Mesenchymal stem cell (in vitro differentiated cells and primary cell): ENCODE results near the gene OR7C2.

ENCODE experiments used
- DNase-seq: peaks from one replicate; pipeline ENCODE4 v3.0.0-alpha.2; 2013
- H2AFZ ChIP-seq: one replicate; pipeline ENCODE4 v1.6.1; 2013; ENCODE audit warnings: low read depth, mild to moderate bottlenecking, control low read depth, inconsistent platforms, low read length, moderate library complexity
- H2AK5ac ChIP-seq: 2 replicates; pipeline ENCODE4 v1.6.1; 2013; ENCODE audit warnings: low read length, moderate library complexity, mild to moderate bottlenecking, inconsistent platforms; ENCODE audit not compliant: severe bottlenecking
- H2BK120ac ChIP-seq: one replicate; pipeline ENCODE4 v1.6.1; 2013; ENCODE audit warnings: low read depth, mild to moderate bottlenecking, inconsistent platforms, low read length, moderate library complexity
- H2BK12ac ChIP-seq, 2 experiments: one replicate each; pipeline ENCODE4 v1.6.1; 2013; ENCODE audit warnings: inconsistent platforms in 2 of 2, low read length in 2 of 2, mild to moderate bottlenecking in 2 of 2, moderate library complexity in 2 of 2, control low read depth in 1 of 2
- H2BK15ac ChIP-seq: one replicate; pipeline ENCODE4 v1.6.1; 2013; ENCODE audit warnings: mild to moderate bottlenecking, low read depth, inconsistent platforms; ENCODE audit not compliant: poor library complexity, severe bottlenecking
- H2BK5ac ChIP-seq: 2 replicates; pipeline ENCODE4 v1.6.1; 2013; ENCODE audit warnings: low read depth, mild to moderate bottlenecking, low read length, control low read depth, inconsistent platforms; ENCODE audit not compliant: poor library complexity, severe bottlenecking
- H3K14ac ChIP-seq, 2 experiments: one replicate each; pipeline ENCODE4 v1.6.1; 2013; ENCODE audit warnings: inconsistent platforms in 2 of 2, low read length in 2 of 2, control low read depth in 1 of 2, mild to moderate bottlenecking in 1 of 2, moderate library complexity in 1 of 2
- H3K18ac ChIP-seq, 2 experiments: one replicate each; pipeline ENCODE4 v1.6.1; 2013; ENCODE audit warnings: inconsistent platforms in 2 of 2, low read length in 2 of 2, control low read depth in 1 of 2, low read depth in 1 of 2, mild to moderate bottlenecking in 1 of 2
- H3K23ac ChIP-seq, 2 experiments: one replicate each; pipeline ENCODE4 v1.6.1; 2013; ENCODE audit warnings: inconsistent platforms in 2 of 2, low read length in 2 of 2, mild to moderate bottlenecking in 2 of 2, moderate library complexity in 2 of 2, control low read depth in 1 of 2
- H3K27ac ChIP-seq: 2 replicates; pipeline ENCODE4 v1.5.1; 2013; ENCODE audit warnings: mild to moderate bottlenecking, moderate library complexity, low read length, control low read depth, inconsistent platforms; ENCODE audit not compliant: poor library complexity, severe bottlenecking
- H3K27me3 ChIP-seq, 2 experiments: 2 replicates each; pipeline versions ENCODE4 v1.6.1 to v1.7.0; 2013; ENCODE audit warnings: low read length in 2 of 2, mild to moderate bottlenecking in 2 of 2, moderate library complexity in 2 of 2, control low read depth in 1 of 2, inconsistent platforms in 1 of 2; ENCODE audit not compliant: control insufficient read depth in 1 of 2, insufficient read depth in 1 of 2
- H3K36me3 ChIP-seq, 2 experiments: 2 replicates each; pipeline versions ENCODE4 v1.6.1 to v1.7.0; 2013; ENCODE audit warnings: low read length in 2 of 2, control low read depth in 1 of 2, inconsistent platforms in 1 of 2, low read depth in 1 of 2, mild to moderate bottlenecking in 1 of 2; ENCODE audit not compliant: insufficient read depth in 2 of 2, control insufficient read depth in 1 of 2
- H3K4ac ChIP-seq, 2 experiments: one replicate each; pipeline ENCODE4 v1.6.1; 2013; ENCODE audit warnings: inconsistent platforms in 2 of 2, low read length in 2 of 2, mild to moderate bottlenecking in 2 of 2, moderate library complexity in 2 of 2, control low read depth in 1 of 2, low read depth in 1 of 2
- H3K4me1 ChIP-seq: 2 replicates; pipeline ENCODE4 v1.6.1; 2013; ENCODE audit warnings: low read depth, low read length, control low read depth; ENCODE audit not compliant: control insufficient read depth, insufficient read depth
- H3K4me2 ChIP-seq: 2 replicates; pipeline ENCODE4 v1.6.1; 2013; ENCODE audit warnings: low read length, mild to moderate bottlenecking, inconsistent platforms; ENCODE audit not compliant: poor library complexity, severe bottlenecking
- H3K4me3 ChIP-seq, 2 experiments: 2 replicates each; pipeline versions ENCODE4 v1.5.1 to v1.7.0; 2013; ENCODE audit warnings: low read length in 2 of 2, mild to moderate bottlenecking in 2 of 2, control low read depth in 1 of 2, low read depth in 1 of 2; ENCODE audit not compliant: insufficient read depth in 1 of 2
- H3K79me1 ChIP-seq: replicated peaks from 2 replicates; pipeline ENCODE4 v1.6.1; 2013; ENCODE audit warnings: mild to moderate bottlenecking, control low read depth, low read length, inconsistent platforms; ENCODE audit not compliant: poor library complexity, severe bottlenecking
- H3K9ac ChIP-seq: 2 replicates; pipeline ENCODE4 v1.7.0; 2013; ENCODE audit warnings: mild to moderate bottlenecking, low read length, moderate library complexity
- H3K9me3 ChIP-seq: 2 replicates; pipeline ENCODE4 v1.7.0; 2013; ENCODE audit warnings: mild to moderate bottlenecking, low read length; ENCODE audit not compliant: control insufficient read depth
- H4K8ac ChIP-seq: one replicate; pipeline ENCODE4 v1.6.1; 2013; ENCODE audit warnings: inconsistent platforms, mild to moderate bottlenecking, low read length, moderate library complexity
- H4K91ac ChIP-seq: one replicate; pipeline ENCODE4 v1.6.1; 2013; ENCODE audit warnings: mild to moderate bottlenecking, low read length, inconsistent platforms
- WGBS: methylation state at CpG from one replicate; pipeline ENCODE4 v1.1.7; 2013; ENCODE audit warnings: mixed read lengths; 5-methylcytosine and 5-hydroxymethylcytosine counted together

Gene OR7C2

GRCh38 chr19:14985133-14985532 is 43.8 kb downstream of the OR7C2 start:
- Histone ChIP-seq H3K27me3 (peaks cover 13 to 24% of the 10 kb centered on the region in 2 experiments), H2BK12ac (no peak overlapping the region), H3K4me1 (no peaks in the 10 kb centered on the region), H3K23ac (no peak overlapping the region), H2AFZ (no peak overlapping the region), H3K4ac (no peak overlapping the region), H2AK5ac (no peak overlapping the region), H2BK5ac (no peak overlapping the region), H3K4me3 (no peak overlapping the region), H3K9ac (no peak overlapping the region), H3K27ac (no peak overlapping the region), H3K14ac (no peak overlapping the region), H4K8ac (no peak overlapping the region), H3K79me1 (no peaks in the 10 kb centered on the region), H2BK120ac (no peak overlapping the region), H3K9me3 (no peaks in the 10 kb centered on the region), H4K91ac (no peak overlapping the region), H3K36me3 (no peaks in the 10 kb centered on the region), H3K18ac (no peak overlapping the region), H3K4me2 (no peak overlapping the region), H2BK15ac (no peak overlapping the region)
- DNase-seq: no peak
- 20% methylated on average over 1 of the region's 5 CpGs for WGBS
